OCI-LY1 (cell line): ENCODE measurements around the gene PRELP.

Experiments
- H2AFZ ChIP-seq: fragments of 200-600 bp; sonication (generic), shearing (Covaris generic); 2 replicates; pipeline ENCODE4 v1.6.0; 2014; ENCODE audit warnings: antibody characterized with exemption, mild to moderate bottlenecking, low read length
- H3F3A ChIP-seq: fragments of 200-600 bp; sonication (generic), shearing (Covaris generic); 2 replicates; pipeline ENCODE4 v1.6.0; 2014; ENCODE audit warnings: mild to moderate bottlenecking, antibody characterized with exemption, low read length, moderate library complexity; ENCODE audit not compliant: insufficient read depth
- H3K27ac ChIP-seq: fragments of 200-600 bp; sonication (generic); 2 replicates; pipeline ENCODE4 v1.5.1; 2014; ENCODE audit warnings: low read length, mixed run types, mild to moderate bottlenecking, low read depth; ENCODE audit not compliant: poor library complexity, severe bottlenecking
- H3K27me3 ChIP-seq: fragments of 200-600 bp; sonication (generic); 2 replicates; pipeline ENCODE4 v1.6.0; 2014; ENCODE audit warnings: antibody characterized with exemption, mild to moderate bottlenecking, low read length, moderate library complexity; ENCODE audit not compliant: insufficient read depth
- H3K36me3 ChIP-seq: fragments of 200-600 bp; sonication (generic); 2 replicates; pipeline ENCODE4 v1.6.1; 2014; ENCODE audit warnings: mild to moderate bottlenecking, antibody characterized with exemption, low read length, moderate library complexity, mixed read lengths; ENCODE audit not compliant: insufficient read depth
- H3K4me1 ChIP-seq: fragments of 200-600 bp; sonication (generic); 2 replicates; pipeline ENCODE4 v1.5.1; 2014; ENCODE audit warnings: mild to moderate bottlenecking, low read length, moderate library complexity; ENCODE audit not compliant: insufficient read depth, severe bottlenecking
- H3K4me2 ChIP-seq: fragments of 200-600 bp; sonication (generic), shearing (Covaris generic); 2 replicates; pipeline ENCODE4 v1.6.1; 2014; ENCODE audit warnings: low read length
- H3K4me3 ChIP-seq: fragments of 200-600 bp; sonication (generic); 2 replicates; pipeline ENCODE4 v1.5.1; 2014; ENCODE audit warnings: low read length, low read depth, mild to moderate bottlenecking, mixed read lengths; ENCODE audit not compliant: poor library complexity, severe bottlenecking
- H3K79me2 ChIP-seq: fragments of 200-600 bp; shearing (Covaris generic); 2 replicates; pipeline ENCODE4 v1.6.1; 2016; ENCODE audit warnings: mixed run types, low read length, mixed read lengths; ENCODE audit not compliant: insufficient read depth
- H3K9ac ChIP-seq: fragments of 200-600 bp; sonication (generic), shearing (Covaris generic); 2 replicates; pipeline ENCODE4 v1.6.1; 2014; ENCODE audit warnings: mild to moderate bottlenecking, low read length, mixed read lengths
- H3K9me2 ChIP-seq: fragments of 200-600 bp; sonication (generic), shearing (Covaris generic); 2 replicates; pipeline ENCODE4 v1.6.1; 2014; ENCODE audit warnings: low read depth, mild to moderate bottlenecking, low read length, mixed read lengths
- H3K9me3 ChIP-seq: fragments of 200-600 bp; shearing (Covaris generic); 2 replicates; pipeline ENCODE4 v1.6.1; 2014; ENCODE audit warnings: low read length, mixed read lengths
- H4K20me1 ChIP-seq: fragments of 200-600 bp; sonication (generic), shearing (Covaris generic); 2 replicates; pipeline ENCODE4 v1.6.0; 2016; ENCODE audit warnings: mild to moderate bottlenecking, low read length; ENCODE audit not compliant: insufficient read depth
- CTCF ChIP-seq: fragments of 200-600 bp; sonication (generic), shearing (Covaris generic); IDR thresholded peaks from 2 replicates; pipeline ENCODE4 v1.5.1; 2017; ENCODE audit warnings: mild to moderate bottlenecking, antibody characterized with exemption, low read length, moderate library complexity, mixed read lengths
- EZH2 ChIP-seq: fragments of 200-600 bp; sonication (generic), shearing (Covaris generic); IDR thresholded peaks from 2 replicates; pipeline ENCODE4 v1.8.0; 2017; ENCODE audit warnings: borderline replicate concordance, mixed run types, mild to moderate bottlenecking, antibody characterized with exemption, low read length, moderate library complexity, mixed read lengths

The PRELP gene

DNA sequence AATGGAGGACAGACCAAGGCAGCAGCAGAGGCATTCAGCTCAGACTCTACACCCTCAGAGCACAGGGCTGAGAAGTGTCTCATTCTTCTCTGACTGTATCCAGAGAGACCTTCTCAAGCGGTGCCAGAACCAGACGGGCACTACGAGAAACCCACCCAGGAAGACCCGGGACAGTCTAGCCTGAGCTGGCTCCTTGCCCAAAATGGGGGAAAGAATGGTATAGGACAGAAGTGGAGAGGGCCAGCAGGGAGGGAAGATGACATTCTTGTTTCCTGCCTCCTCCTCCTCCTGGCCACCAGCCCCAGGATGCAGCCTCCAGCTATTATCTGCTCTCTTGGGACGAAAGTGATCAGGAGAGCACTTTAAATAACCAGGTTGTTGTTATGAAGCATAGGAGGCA lies 22.6 kb upstream of the PRELP start:
- Histone ChIP-seq H3K4me2 (peak overlapping the region; percentile 48), H3K4me3 (peak overlapping the region; percentile 12)

DNA sequence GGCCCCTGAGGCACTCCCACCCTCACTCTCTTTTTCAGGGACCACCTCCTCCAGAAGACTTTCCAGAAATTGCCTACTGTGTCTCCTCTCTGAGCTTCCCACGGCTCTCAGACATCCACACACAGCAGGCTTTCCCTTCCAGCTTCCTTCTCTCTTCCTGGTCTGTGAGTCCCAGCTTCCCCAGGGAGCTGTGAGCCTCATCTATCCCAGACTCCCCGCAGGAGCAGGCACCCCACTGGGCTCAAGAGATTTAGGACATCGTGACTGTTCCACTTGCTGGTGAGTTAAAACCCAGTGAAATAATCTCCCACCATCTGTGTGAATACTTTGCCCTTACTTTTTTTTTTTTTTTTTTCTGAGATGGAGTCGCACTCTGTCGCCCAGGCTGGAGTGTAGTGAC lies 22.0 kb upstream of the PRELP start:
- H3K4me2 ChIP-seq = peak overlapping the region; percentile 48

More for the DNA sequence above, 22.6 kb upstream of the PRELP start:
- Histone ChIP-seq H3K9me2 (no peaks in the 10 kb centered on the region), H3K9ac (peak overlapping the region; percentile 63), H3K9me3 (no peaks in the 10 kb centered on the region), H3K79me2 (no peaks in the 10 kb centered on the region), H3K36me3 (no peaks in the 10 kb centered on the region), H2AFZ (no peak overlapping the region), H4K20me1 (no peaks in the 10 kb centered on the region), H3K27ac (peak overlapping the region; percentile 96), H3F3A (no peaks in the 10 kb centered on the region; the same call in 1 of the 2 replicates), H3K4me1 (peaks cover 99% of the 10 kb centered on the region), H3K27me3 (no peaks in the 10 kb centered on the region)
- TF ChIP-seq CTCF = no peak
- no peak for TF ChIP-seq EZH2

DNA sequence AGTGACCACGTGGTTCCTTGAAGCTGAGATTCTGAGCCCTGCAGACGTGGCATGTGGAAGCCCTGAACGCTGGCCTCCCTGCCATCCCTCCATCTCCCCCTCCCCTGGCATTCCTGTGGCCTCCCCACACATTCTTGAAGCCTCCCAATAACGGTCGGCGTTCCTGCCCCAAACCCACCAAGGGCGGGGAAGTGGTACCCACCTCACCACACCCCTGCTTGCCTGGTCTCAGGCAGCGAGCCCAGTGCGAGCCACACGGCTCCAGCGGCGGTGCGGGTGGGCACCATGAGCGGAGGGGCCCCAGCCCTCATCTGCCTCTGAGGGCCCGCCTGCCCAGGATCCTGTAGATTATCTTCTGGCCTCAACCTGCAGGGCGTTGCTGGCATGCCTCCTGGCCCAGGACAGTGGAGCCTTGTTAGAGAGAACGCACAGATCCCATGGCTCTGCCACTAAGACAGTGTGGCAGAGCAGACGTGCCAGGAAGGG lies 20.6 kb upstream of the PRELP start:
- no peaks in the 10 kb centered on the region; the same call in 1 of the 2 replicates for H3F3A ChIP-seq

More for the DNA sequence above, 22.0 kb upstream of the PRELP start:
- Histone ChIP-seq H3K27ac (peak overlapping the region; percentile 96), H3K9me2 (no peaks in the 10 kb centered on the region), H3K9ac (peak overlapping the region; percentile 63), H3K4me3 (peak overlapping the region; percentile 12), H4K20me1 (no peaks in the 10 kb centered on the region), H3K27me3 (no peaks in the 10 kb centered on the region), H3K4me1 (peaks cover 99% of the 10 kb centered on the region), H3F3A (no peaks in the 10 kb centered on the region; the same call in 1 of the 2 replicates), H3K79me2 (no peaks in the 10 kb centered on the region), H2AFZ (no peak overlapping the region), H3K9me3 (no peaks in the 10 kb centered on the region), H3K36me3 (no peaks in the 10 kb centered on the region)
- TF ChIP-seq EZH2 (no peak), CTCF (no peak)

More for the DNA sequence above, 20.6 kb upstream of the PRELP start:
- Histone ChIP-seq H3K4me1 (peaks cover 99% of the 10 kb centered on the region), H3K9ac (peak overlapping the region; percentile 57), H3K9me3 (no peaks in the 10 kb centered on the region), H3K9me2 (no peaks in the 10 kb centered on the region), H3K4me2 (peak overlapping the region; percentile 24; the same call in 1 of the 2 replicates), H3K27ac (peak overlapping the region; percentile 96), H2AFZ (no peak overlapping the region), H3K79me2 (no peaks in the 10 kb centered on the region), H3K4me3 (no peak overlapping the region), H3K27me3 (no peaks in the 10 kb centered on the region), H3K36me3 (no peaks in the 10 kb centered on the region), H4K20me1 (no peaks in the 10 kb centered on the region)
- TF ChIP-seq EZH2 (no peak), CTCF (no peak)
